ENCODE measurements around the gene KDM4C. TPM values are rescaled to one million over a fixed set of nuclear protein-coding genes. Genes with fewer than 3 reads are reported as not detected.

Gene KDM4C
- total and polyA plus RNA-seq, 12 donors = 6.1 to 18.2 (median 14.6) TPM

GRCh38 chr9:7147121-7148090 lies 389.6 kb downstream of the KDM4C start:
- Histone ChIP-seq H3K27ac (peak overlapping the region; percentile 64 to 90 (median 82)), H3K9me3 (no peaks in the 10 kb centered on the region), H3K27me3 (no peaks in the 10 kb centered on the region), H3K4me3 (peak overlapping the region in 1 of 10 donors; percentile 13), H3K4me1 (peaks cover 0 to 69% (median 34%) of the 10 kb centered on the region in 9 donors), H3K36me3 (peaks cover 0 to 8% (median 0%) of the 10 kb centered on the region in 9 donors)
- intact Hi-C loops (cut with DNase I) = loop anchor here in 1 of 10 donors (10.0 kb wide), 1 partner anchor 93 kb away; no protein-coding TSS in a partner anchor
- 45 to 51% methylated on average over 14 of the region's 14 CpGs for WGBS, 2 donors
- ATAC-seq (peak; percentile 75 to 94 (median 88)), DNase-seq (peak; percentile 67 to 72)
- TF ChIP-seq, protein P1, sequence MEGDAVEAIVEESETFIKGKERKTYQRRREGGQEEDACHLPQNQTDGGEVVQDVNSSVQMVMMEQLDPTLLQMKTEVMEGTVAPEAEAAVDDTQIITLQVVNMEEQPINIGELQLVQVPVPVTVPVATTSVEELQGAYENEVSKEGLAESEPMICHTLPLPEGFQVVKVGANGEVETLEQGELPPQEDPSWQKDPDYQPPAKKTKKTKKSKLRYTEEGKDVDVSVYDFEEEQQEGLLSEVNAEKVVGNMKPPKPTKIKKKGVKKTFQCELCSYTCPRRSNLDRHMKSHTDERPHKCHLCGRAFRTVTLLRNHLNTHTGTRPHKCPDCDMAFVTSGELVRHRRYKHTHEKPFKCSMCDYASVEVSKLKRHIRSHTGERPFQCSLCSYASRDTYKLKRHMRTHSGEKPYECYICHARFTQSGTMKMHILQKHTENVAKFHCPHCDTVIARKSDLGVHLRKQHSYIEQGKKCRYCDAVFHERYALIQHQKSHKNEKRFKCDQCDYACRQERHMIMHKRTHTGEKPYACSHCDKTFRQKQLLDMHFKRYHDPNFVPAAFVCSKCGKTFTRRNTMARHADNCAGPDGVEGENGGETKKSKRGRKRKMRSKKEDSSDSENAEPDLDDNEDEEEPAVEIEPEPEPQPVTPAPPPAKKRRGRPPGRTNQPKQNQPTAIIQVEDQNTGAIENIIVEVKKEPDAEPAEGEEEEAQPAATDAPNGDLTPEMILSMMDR (IDR thresholded peaks at IDR 0.05) = peak in 3 of 9 donors; percentile 27 to 38 (median 28)

DNA sequence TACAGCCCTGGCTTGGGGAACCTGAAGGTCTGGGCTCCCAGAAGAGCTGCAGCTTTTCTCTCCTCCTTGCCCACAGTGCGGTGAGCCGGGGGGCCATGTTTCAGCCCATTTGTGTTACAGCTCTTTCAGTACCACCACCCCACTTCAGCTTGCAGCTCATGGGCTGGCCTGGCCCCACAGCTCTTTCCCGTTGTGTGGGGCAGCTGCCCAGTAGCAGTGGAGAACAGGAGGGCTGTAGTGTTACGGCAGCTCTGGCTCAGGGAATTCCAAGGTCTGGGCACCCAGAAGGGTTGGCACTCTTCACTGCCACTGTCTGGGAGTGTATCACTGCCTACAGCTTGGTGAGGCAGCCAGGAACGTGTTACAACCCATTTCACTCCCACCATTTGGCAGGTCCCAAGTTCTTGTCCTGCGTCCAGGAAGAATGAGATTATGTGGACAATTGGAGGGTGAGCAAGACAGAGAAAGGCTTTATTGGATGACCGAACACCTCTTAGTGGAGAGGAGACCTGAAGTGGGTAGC lies 390.5 kb downstream of the KDM4C start:
- Histone ChIP-seq H3K9me3 (no peaks in the 10 kb centered on the region), H3K4me3 (no peak overlapping the region), H3K36me3 (peaks cover 0 to 8% (median 0%) of the 10 kb centered on the region in 9 donors), H3K27me3 (no peaks in the 10 kb centered on the region), H3K4me1 (peaks cover 0 to 78% (median 34%) of the 10 kb centered on the region in 9 donors), H3K27ac (peak overlapping the region; percentile 64 to 90 (median 82))
- peak in 5 of 8 donors; percentile 2 to 39 (median 5) for ATAC-seq
- no peak for DNase-seq
- TF ChIP-seq, protein P1 (IDR thresholded peaks at IDR 0.05) = no peak
- intact Hi-C loops (cut with DNase I) = loop anchor here in 1 of 10 donors (10.0 kb wide), 1 partner anchor 94 kb away; no protein-coding TSS in a partner anchor
- WGBS, 2 donors = 72 to 78% methylated on average over 7 of the region's 7 CpGs

DNA sequence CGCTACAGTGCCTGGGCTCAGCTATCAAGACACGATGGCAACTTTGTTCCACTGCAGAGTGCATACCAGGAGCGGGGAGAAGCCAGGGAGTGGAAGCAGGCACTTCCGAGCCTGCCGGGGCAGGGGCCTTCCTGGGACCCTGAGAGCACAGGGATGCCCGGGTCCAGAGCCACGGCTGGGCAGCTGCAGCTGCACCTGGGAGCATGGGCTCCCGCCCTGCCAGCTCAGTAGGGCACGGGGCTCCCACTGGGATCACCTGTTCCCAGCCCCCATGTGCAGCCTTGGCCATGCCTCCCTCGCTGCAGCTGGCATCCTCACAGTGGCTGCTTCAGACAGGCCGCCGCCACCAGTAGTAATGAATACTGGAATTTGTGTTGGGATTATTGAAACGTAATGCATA lies 391.5 kb downstream of the KDM4C start:
- intact Hi-C loops (cut with DNase I) = loop anchor here in 1 of 10 donors (10.0 kb wide), 1 partner anchor 94 kb away; no protein-coding TSS in a partner anchor
- Histone ChIP-seq H3K4me3 (no peak overlapping the region), H3K36me3 (peaks cover 0 to 8% (median 0%) of the 10 kb centered on the region in 9 donors), H3K9me3 (no peaks in the 10 kb centered on the region), H3K4me1 (peaks cover 0 to 82% (median 34%) of the 10 kb centered on the region in 9 donors), H3K27ac (no peak overlapping the region), H3K27me3 (no peaks in the 10 kb centered on the region)
- TF ChIP-seq, protein P1 (IDR thresholded peaks at IDR 0.05) = no peak
- DNase-seq = no peak
- 95 to 98% methylated on average over 13 of the region's 13 CpGs for WGBS, 2 donors
- ATAC-seq = no peak
